KMS-11 (cell line): Measurements from ENCODE around the gene VAV2.

ENCODE experiments used
- H2AFZ ChIP-seq: fragments of 200-600 bp; sonication (generic); 2 replicates; pipeline ENCODE4 v1.6.1; 2016; ENCODE audit warnings: antibody characterized with exemption, mixed run types, low read depth
- H3K27ac ChIP-seq: fragments of 200-600 bp; sonication (generic); 2 replicates; pipeline ENCODE4 v1.6.1; 2016; ENCODE audit warnings: mild to moderate bottlenecking, mixed run types
- H3K27me3 ChIP-seq: fragments of 200-600 bp; sonication (generic); 2 replicates; pipeline ENCODE4 v1.6.1; 2017; ENCODE audit warnings: mild to moderate bottlenecking, low read depth, mixed run types, moderate library complexity; ENCODE audit not compliant: insufficient read depth
- H3K36me3 ChIP-seq: fragments of 200-600 bp; sonication (generic); 2 replicates; pipeline ENCODE4 v1.6.1; 2017; ENCODE audit warnings: mild to moderate bottlenecking, mixed run types; ENCODE audit not compliant: insufficient read depth
- H3K4me1 ChIP-seq: fragments of 200-600 bp; sonication (generic); 2 replicates; pipeline ENCODE4 v1.6.1; 2016; ENCODE audit warnings: mild to moderate bottlenecking, low read depth, mixed run types; ENCODE audit not compliant: poor library complexity, severe bottlenecking
- H3K4me2 ChIP-seq: fragments of 200-600 bp; sonication (generic); 2 replicates; pipeline ENCODE4 v1.7.0; 2016; ENCODE audit warnings: mild to moderate bottlenecking, mixed run types
- H3K4me3 ChIP-seq: fragments of 200-600 bp; sonication (generic); IDR thresholded peaks from 2 replicates; pipeline ENCODE4 v1.6.1; 2017; ENCODE audit warnings: low read depth, low read length, mixed read lengths; ENCODE audit not compliant: insufficient read depth
- H3K79me2 ChIP-seq: fragments of 200-600 bp; sonication (generic); 2 replicates; pipeline ENCODE4 v1.6.1; 2016; ENCODE audit warnings: low read depth, mixed run types; ENCODE audit not compliant: insufficient read depth
- H3K9ac ChIP-seq: fragments of 200-600 bp; sonication (generic); 2 replicates; pipeline ENCODE4 v1.6.1; 2016; ENCODE audit warnings: mild to moderate bottlenecking, mixed run types
- H4K20me1 ChIP-seq: fragments of 200-600 bp; sonication (generic); 2 replicates; pipeline ENCODE4 v1.6.1; 2016; ENCODE audit warnings: mild to moderate bottlenecking, mixed run types; ENCODE audit not compliant: insufficient read depth
- TF ChIP-seq, protein P1 (sequence below): fragments of 200-600 bp; sonication (generic); conservative IDR thresholded peaks from 2 replicates; pipeline ENCODE4 v1.6.1; 2017; ENCODE audit warnings: low read depth, mild to moderate bottlenecking, antibody characterized with exemption, low read length, moderate library complexity, mixed read lengths

The VAV2 gene

DNA sequence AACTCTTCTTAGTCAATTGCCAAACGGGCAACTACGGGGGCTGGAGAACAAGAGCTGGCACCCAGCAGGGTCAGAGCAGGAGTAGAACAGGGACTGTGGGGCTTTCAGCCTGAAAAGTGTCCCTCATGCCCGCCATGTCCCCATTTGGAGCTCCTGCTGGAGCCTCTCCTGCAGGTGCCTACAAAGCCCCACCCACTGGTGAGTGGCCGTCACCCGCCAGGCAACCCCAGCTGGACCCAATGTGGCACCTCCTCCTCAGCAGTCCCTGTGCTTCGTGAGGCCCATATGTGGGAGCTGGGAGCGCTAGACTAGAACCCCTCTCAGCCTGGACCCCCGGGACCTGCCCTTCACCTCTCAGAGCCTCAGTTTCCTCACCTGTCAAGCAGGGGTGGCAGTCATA is 40.9 kb downstream of the VAV2 start:
- no peak overlapping the region for H3K9ac ChIP-seq
- TF ChIP-seq, protein P1, sequence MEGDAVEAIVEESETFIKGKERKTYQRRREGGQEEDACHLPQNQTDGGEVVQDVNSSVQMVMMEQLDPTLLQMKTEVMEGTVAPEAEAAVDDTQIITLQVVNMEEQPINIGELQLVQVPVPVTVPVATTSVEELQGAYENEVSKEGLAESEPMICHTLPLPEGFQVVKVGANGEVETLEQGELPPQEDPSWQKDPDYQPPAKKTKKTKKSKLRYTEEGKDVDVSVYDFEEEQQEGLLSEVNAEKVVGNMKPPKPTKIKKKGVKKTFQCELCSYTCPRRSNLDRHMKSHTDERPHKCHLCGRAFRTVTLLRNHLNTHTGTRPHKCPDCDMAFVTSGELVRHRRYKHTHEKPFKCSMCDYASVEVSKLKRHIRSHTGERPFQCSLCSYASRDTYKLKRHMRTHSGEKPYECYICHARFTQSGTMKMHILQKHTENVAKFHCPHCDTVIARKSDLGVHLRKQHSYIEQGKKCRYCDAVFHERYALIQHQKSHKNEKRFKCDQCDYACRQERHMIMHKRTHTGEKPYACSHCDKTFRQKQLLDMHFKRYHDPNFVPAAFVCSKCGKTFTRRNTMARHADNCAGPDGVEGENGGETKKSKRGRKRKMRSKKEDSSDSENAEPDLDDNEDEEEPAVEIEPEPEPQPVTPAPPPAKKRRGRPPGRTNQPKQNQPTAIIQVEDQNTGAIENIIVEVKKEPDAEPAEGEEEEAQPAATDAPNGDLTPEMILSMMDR = no peak
- H3K4me2 ChIP-seq = no peak overlapping the region
- H3K79me2 ChIP-seq = no peaks in the 10 kb centered on the region
- H4K20me1 ChIP-seq = no peaks in the 10 kb centered on the region
- H3K27me3 ChIP-seq = no peaks in the 10 kb centered on the region
- H2AFZ ChIP-seq = no peak overlapping the region
- H3K4me3 ChIP-seq = no peak overlapping the region
- H3K27ac ChIP-seq = no peak overlapping the region
- no peaks in the 10 kb centered on the region for H3K4me1 ChIP-seq
- no peaks in the 10 kb centered on the region for H3K36me3 ChIP-seq

DNA sequence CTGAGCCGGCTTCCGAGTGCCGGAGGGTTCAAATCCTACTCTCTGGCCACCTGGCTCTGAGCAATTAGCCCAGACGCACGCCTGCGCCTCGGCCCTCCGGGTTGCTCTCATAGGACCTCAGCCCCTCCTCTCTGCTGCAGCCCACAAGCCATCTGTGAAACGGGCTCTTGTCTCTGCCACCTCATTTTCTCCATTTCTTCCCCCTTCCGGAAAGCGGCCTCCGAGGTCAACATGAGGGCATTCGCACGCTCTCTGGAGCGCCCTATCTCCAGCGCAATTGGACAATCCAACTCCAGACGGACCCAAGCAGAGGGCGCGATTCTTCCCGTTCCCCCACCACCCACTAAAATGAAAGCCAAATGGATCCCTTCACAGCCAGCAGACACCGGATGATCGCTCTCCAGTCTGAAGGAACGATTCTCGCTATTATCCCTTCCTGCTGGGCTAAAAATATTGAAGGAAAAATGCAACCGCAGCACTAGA is 41.5 kb downstream of the VAV2 start:
- Histone ChIP-seq H3K27ac (no peak overlapping the region), H3K79me2 (no peaks in the 10 kb centered on the region)

DNA sequence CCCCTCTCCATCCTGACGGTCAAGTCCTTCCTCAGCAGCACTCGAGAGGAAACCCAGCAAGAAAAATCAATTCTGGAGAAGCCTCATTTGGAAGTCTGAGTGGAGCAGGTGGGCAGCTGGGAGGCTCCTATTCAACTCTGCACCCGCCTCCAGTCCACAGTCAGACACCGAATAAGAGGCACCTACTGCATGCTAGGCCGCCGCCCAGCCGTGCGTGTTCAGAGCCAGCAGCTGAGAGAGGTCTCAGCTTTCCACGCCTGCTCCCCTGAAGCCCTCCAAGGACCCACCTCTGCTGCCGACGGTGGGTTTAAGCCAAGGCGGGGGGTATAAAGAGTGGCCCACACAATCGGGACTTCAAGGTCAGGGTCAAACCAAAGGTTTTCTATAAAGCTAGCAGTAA is 41.9 kb downstream of the VAV2 start:
- no peak overlapping the region for H2AFZ ChIP-seq
- H4K20me1 ChIP-seq = no peaks in the 10 kb centered on the region
- no peaks in the 10 kb centered on the region for H3K36me3 ChIP-seq
- no peak overlapping the region for H3K9ac ChIP-seq
- H3K4me2 ChIP-seq = no peak overlapping the region
- H3K4me1 ChIP-seq = no peaks in the 10 kb centered on the region
- TF ChIP-seq, protein P1 = no peak
- H3K27ac ChIP-seq = no peak overlapping the region
- no peaks in the 10 kb centered on the region for H3K79me2 ChIP-seq
- no peaks in the 10 kb centered on the region for H3K27me3 ChIP-seq
- H3K4me3 ChIP-seq = no peak overlapping the region

More for the DNA sequence above, 41.5 kb downstream of the VAV2 start:
- Histone ChIP-seq H2AFZ (no peak overlapping the region), H3K9ac (no peak overlapping the region), H3K36me3 (no peaks in the 10 kb centered on the region), H3K27me3 (no peaks in the 10 kb centered on the region), H3K4me1 (no peaks in the 10 kb centered on the region), H4K20me1 (no peaks in the 10 kb centered on the region), H3K4me3 (no peak overlapping the region), H3K4me2 (no peak overlapping the region)
- TF ChIP-seq, protein P1 = no peak

DNA sequence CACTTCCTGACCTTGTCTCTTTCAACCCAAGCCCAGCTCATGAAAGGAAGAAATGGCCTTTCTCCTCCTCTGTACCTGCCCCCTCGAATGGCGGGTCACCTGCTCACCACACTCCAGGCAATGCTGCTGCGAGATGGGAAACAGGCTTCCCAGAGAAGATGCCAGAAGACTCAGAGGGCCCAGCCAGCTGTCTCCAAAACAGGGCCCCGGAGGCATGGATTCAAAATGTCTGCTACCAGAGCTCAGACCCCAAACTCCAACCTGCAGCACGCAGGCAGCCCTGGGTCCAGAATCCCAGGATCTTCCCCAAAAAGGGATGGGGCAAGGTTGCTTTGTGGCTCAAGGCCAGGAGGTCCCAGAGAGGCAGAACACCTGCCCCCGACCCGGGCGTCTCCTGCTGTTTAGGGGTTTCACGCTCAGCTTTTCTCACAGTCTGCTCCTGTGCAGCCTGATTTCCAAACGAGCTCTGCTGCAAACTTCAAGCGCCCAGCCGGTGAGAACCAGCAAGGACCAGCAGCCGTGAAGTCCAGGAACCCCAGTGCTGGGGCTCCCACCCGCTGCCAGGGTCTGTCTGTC is 42.5 kb downstream of the VAV2 start:
- H3K4me3 ChIP-seq = no peak overlapping the region
- H3K27me3 ChIP-seq = no peaks in the 10 kb centered on the region
- TF ChIP-seq, protein P1 = no peak
- H3K27ac ChIP-seq = no peak overlapping the region
- H3K36me3 ChIP-seq = no peaks in the 10 kb centered on the region
- no peaks in the 10 kb centered on the region for H3K79me2 ChIP-seq
- H2AFZ ChIP-seq = no peak overlapping the region
- no peak overlapping the region for H3K9ac ChIP-seq
- H3K4me2 ChIP-seq = no peak overlapping the region
- H3K4me1 ChIP-seq = no peaks in the 10 kb centered on the region
- H4K20me1 ChIP-seq = no peaks in the 10 kb centered on the region
